Body of pancreas (tissue), 4 donors: ENCODE data around the gene ZNF74. TPM values are rescaled to one million over a fixed set of nuclear protein-coding genes. Genes with fewer than 3 reads are reported as not detected.

Source experiments
- ATAC-seq: fragments of 150-250 bp; one replicate; pipeline ENCODE4 v1.9.1; 2016
- DNase-seq, 4 donors: peaks; one replicate each; pipeline ENCODE4 v3.0.0-alpha.2; 2019
- H3K27ac ChIP-seq, 4 donors: fragments of 200-600 bp; sonication (generic); 1 replicate in 3 of 4; 2 replicates in 1 of 4; pipeline versions ENCODE4 v1.5.1 to v1.6.1; 2016 to 2019; ENCODE audit warnings: mild to moderate bottlenecking in 1 of 4, mixed read lengths in 1 of 4, moderate library complexity in 1 of 4
- H3K27me3 ChIP-seq, 2 donors: fragments of 200-600 bp; sonication (generic); one replicate each; pipeline ENCODE4 v1.6.0; 2016; ENCODE audit warnings: mild to moderate bottlenecking in 1 of 2
- H3K36me3 ChIP-seq, 2 donors: fragments of 200-600 bp; sonication (generic); replicated peaks in 1 of 2; 2 replicates each; pipeline ENCODE4 v1.5.1; 2016; ENCODE audit warnings: low read depth in 2 of 2; ENCODE audit not compliant: insufficient read depth in 1 of 2
- H3K4me1 ChIP-seq: fragments of 200-600 bp; sonication (generic); one replicate; pipeline ENCODE4 v1.6.0; 2016
- H3K4me3 ChIP-seq, 2 donors: fragments of 200-600 bp; sonication (generic); 1 replicate in 1 of 2; 2 replicates in 1 of 2; pipeline ENCODE4 v1.5.1; 2016 to 2019
- H3K9me3 ChIP-seq, 3 donors: fragments of 200-600 bp; sonication (generic); 1 replicate in 2 of 3; 2 replicates in 1 of 3; pipeline ENCODE4 v1.5.1; 2016
- CTCF ChIP-seq, 7 experiments: fragments of 450-650 bp in 4 of 7; fragments of 200-600 bp in 3 of 7; sonication (generic) in 3 of 7; IDR thresholded peaks; one replicate each; pipeline ENCODE4 v1.5.1; 2016 to 2019; ENCODE audit warnings: antibody characterized with exemption in 7 of 7
- POLR2A ChIP-seq, 3 donors: fragments of 450-650 bp; IDR thresholded peaks; one replicate each; pipeline ENCODE4 v1.6.1; 2016; ENCODE audit warnings: antibody characterized with exemption in 3 of 3, mild to moderate bottlenecking in 2 of 3
- WGBS, 2 donors: methylation state at CpG; one replicate each; pipeline ENCODE4 v1.1.5; 2017; 5-methylcytosine and 5-hydroxymethylcytosine counted together
- intact Hi-C: fragments of 100-400 bp; cut with DNase I; formaldehyde crosslinking; loops from one replicate; pipeline ENCODE4 v1.15.1; 2023
- total RNA-seq, 2 donors: library from RNA; depleted of rRNA; stranded (reverse); fragments of >200 nt; gene quantifications; one replicate each; pipeline ENCODE4 v1.1.0, GENCODE V29; 2016

Gene ZNF74
- total RNA-seq, 2 donors from 2014 or later, result 7.3 to 10.4 TPM

GRCh38 chr22:20438427-20438677 is 44.4 kb downstream of the ZNF74 start:
- no peak overlapping the region for H3K4me3 ChIP-seq
- ATAC-seq (no peak), DNase-seq (no peak)
- intact Hi-C loops, result no loop called here
- no peaks in the 10 kb centered on the region for H3K9me3 ChIP-seq
- WGBS, 2 donors, result 38 to 41% methylated on average over 6 of the region's 6 CpGs
- H3K4me1 ChIP-seq, result peaks cover 26% of the 10 kb centered on the region
- TF ChIP-seq CTCF (IDR thresholded peaks at IDR 0.05), result no peak
- TF ChIP-seq POLR2A (IDR thresholded peaks at IDR 0.05), result no peak
- H3K27me3 ChIP-seq, result peaks cover 0 to 15% of the 10 kb centered on the region in 2 donors
- peaks cover 0 to 6% of the 10 kb centered on the region in 2 donors for H3K36me3 ChIP-seq
- peak overlapping the region in 1 of 4 donors; percentile 5 for H3K27ac ChIP-seq

GRCh38 chr22:20438678-20439492 is 44.9 kb downstream of the ZNF74 start:
- intact Hi-C loops, result no loop called here
- DNase-seq (no peak), ATAC-seq (no peak)
- Histone ChIP-seq H3K4me1 (peaks cover 26% of the 10 kb centered on the region), H3K4me3 (no peak overlapping the region), H3K27me3 (peaks cover 0 to 15% of the 10 kb centered on the region in 2 donors), H3K9me3 (no peaks in the 10 kb centered on the region), H3K27ac (no peak overlapping the region), H3K36me3 (peaks cover 0 to 6% of the 10 kb centered on the region in 2 donors)
- TF ChIP-seq POLR2A (IDR thresholded peaks at IDR 0.05) (no peak), CTCF (IDR thresholded peaks at IDR 0.05) (no peak)
- 60 to 62% methylated on average over 13 of the region's 13 CpGs for WGBS, 2 donors

GRCh38 chr22:20439556-20439927 is 45.6 kb downstream of the ZNF74 start:
- Histone ChIP-seq H3K36me3 (peaks cover 0 to 6% of the 10 kb centered on the region in 2 donors), H3K4me1 (peaks cover 26% of the 10 kb centered on the region), H3K9me3 (no peaks in the 10 kb centered on the region), H3K27me3 (peaks cover 0 to 15% of the 10 kb centered on the region in 2 donors), H3K4me3 (no peak overlapping the region), H3K27ac (no peak overlapping the region)
- TF ChIP-seq POLR2A (IDR thresholded peaks at IDR 0.05) (no peak), CTCF (IDR thresholded peaks at IDR 0.05) (no peak)
- WGBS, 2 donors, result 86 to 89% methylated on average over 4 of the region's 4 CpGs
- intact Hi-C loops, result no loop called here
- ATAC-seq (no peak), DNase-seq (no peak)

- DNase-seq (no peak), ATAC-seq (no peak)
- no peak overlapping the region for H3K4me3 ChIP-seq
- H3K27me3 ChIP-seq, result peaks cover 0 to 15% of the 10 kb centered on the region in 2 donors
- WGBS, 2 donors, result 97 to 100% methylated on average over 1 to 5 of the region's 5 CpGs
- H3K9me3 ChIP-seq, result no peaks in the 10 kb centered on the region
- no peak for TF ChIP-seq CTCF (IDR thresholded peaks at IDR 0.05)
- no peak for TF ChIP-seq POLR2A (IDR thresholded peaks at IDR 0.05)
- intact Hi-C loops, result no loop called here
- H3K27ac ChIP-seq, result no peak overlapping the region
- H3K4me1 ChIP-seq, result peaks cover 26% of the 10 kb centered on the region
- H3K36me3 ChIP-seq, result peaks cover 0 to 6% of the 10 kb centered on the region in 2 donors
Observed at GRCh38 chr22:20439928-20440575, 46.1 kb downstream of the ZNF74 start.
